GM12873 (cell line): ENCODE results near the gene RNF5.

Source experiments
- CTCF ChIP-seq: IDR thresholded peaks from 2 replicates; pipeline ENCODE4 v1.5.1; 2012; ENCODE audit warnings: low read depth, mild to moderate bottlenecking, moderate library complexity, low read length, control low read depth; ENCODE audit not compliant: insufficient read depth; ENCODE audit errors: missing control alignments

The RNF5 gene

GRCh38 chr6:32154514-32155161 lies 23.6 kb upstream of the RNF5 start:
- peak; percentile 65 for TF ChIP-seq CTCF

- TF ChIP-seq CTCF: no peak
These were observed 21.3 kb upstream of the RNF5 start for GRCh38 chr6:32156891-32157290.

- no peak for TF ChIP-seq CTCF
These were observed 20.2 kb upstream of the RNF5 start for GRCh38 chr6:32158052-32158451.

GRCh38 chr6:32163559-32164258 lies 14.5 kb upstream of the RNF5 start:
- no peak for TF ChIP-seq CTCF

GRCh38 chr6:32164295-32164694 lies 13.9 kb upstream of the RNF5 start, which contains the start of gene EGFL8:
Gene EGFL8 (plus strand): TSS chr6:32164595. CDS start chr6:32166166, 1,571 bp downstream.
- TF ChIP-seq CTCF: no peak

GRCh38 chr6:32166411-32167061 lies 11.7 kb upstream of the RNF5 start:
- TF ChIP-seq CTCF: no peak

- TF ChIP-seq CTCF: no peak
These were observed 10.9 kb upstream of the RNF5 start for GRCh38 chr6:32167154-32167760.
